ENCODE measurements around the gene TMEM127.
"Not testable (repeated sequence)": the region's sequence is repeated elsewhere in the genome, so short reads cannot be mapped to it uniquely, and the experiment has no call there.

Gene TMEM127

GRCh38 chr2:96265840-96266679, at the start of gene TMEM127, which contains the start of gene CIAO1:
TSS of gene TMEM127 (minus strand) at chr2:96265997. CDS start at chr2:96265381, 616 bp downstream.
TSS of gene CIAO1 (plus strand) at chr2:96266225. CDS start at chr2:96266351, 126 bp downstream.
- DNase-seq (ENCODE audit: low spot score) = peak; percentile 98

DNA sequence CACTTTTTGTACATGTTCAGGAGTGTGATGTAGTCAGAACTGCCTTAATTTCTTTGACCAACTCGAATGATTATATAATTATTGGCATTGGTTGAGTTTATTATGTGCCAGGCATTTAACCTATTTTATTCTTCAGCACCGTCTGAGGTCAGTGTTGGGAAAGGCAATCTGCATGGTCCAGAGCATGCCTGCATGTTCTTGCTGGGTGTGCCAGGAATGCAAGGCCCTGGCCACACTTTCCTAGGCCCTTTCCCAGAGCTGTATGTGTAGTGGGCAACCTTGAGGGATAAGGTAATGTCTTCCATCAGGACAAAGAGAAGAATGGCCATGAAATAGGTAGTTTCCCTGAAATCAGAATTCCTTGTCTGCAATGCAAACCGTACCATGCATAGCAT, 49.2 kb upstream of the TMEM127 start:
- DNase-seq (ENCODE audit: low spot score) = no peak

GRCh38 chr2:96308248-96308647, 42.5 kb upstream of the TMEM127 start:
- DNase-seq (ENCODE audit: low spot score) = no peak

DNA sequence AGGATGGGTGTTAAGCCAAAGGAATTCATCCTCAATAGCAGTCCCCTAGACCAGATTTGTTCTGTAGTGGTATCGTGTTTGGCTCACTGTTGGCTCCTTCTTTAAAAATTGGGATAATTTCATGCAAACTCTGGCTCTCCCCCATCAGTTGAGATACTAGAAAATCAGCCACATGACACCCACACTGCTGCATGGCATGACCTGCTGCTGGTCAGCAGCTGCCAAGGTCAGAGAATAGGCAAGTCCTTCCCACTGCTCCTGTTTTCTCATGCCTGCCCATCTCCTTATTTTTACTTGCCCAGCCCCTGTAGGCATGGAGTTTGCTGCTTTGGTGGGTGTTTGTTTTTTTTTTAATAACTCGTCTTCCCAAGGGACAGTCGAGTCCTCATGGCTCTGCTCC, 40.6 kb upstream of the TMEM127 start:
- peak; percentile 35 for DNase-seq (ENCODE audit: low spot score)

GRCh38 chr2:96305979-96306308, 40.1 kb upstream of the TMEM127 start:
- peak; percentile 37 for DNase-seq (ENCODE audit: low spot score)

- peak; percentile 93 for DNase-seq (ENCODE audit: low spot score)
Measured at GRCh38 chr2:96305091-96305978, 39.5 kb upstream of the TMEM127 start, which contains the start of gene SNRNP200. TSS of gene SNRNP200 (minus strand) at chr2:96305546. CDS start at chr2:96305437, 109 bp downstream.

DNA sequence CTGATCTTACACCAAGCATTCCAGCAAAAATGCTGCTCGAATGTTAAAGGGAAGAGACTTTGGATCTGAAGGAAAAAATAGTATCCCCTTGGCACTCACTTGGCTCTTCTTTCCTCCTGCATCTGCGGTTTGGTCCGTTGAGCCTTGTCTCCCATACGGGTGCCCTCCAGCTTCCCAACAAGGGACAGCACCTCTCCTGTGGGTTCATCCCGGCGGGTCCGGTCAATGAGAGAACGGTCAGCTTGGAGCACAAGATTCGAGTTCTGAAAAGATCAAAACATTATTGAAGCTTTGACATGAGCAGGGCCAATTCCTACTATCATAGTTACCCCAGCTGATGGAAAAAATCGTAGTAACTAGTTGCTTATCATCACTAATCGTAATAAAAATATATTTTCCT, 38.8 kb upstream of the TMEM127 start:
- peak; percentile 19 for DNase-seq (ENCODE audit: low spot score)

GRCh38 chr2:96301865-96302264, 36.1 kb upstream of the TMEM127 start:
- DNase-seq (ENCODE audit: low spot score) = no peak

GRCh38 chr2:96296925-96297324, 31.1 kb upstream of the TMEM127 start:
- no peak for DNase-seq (ENCODE audit: low spot score)

DNA sequence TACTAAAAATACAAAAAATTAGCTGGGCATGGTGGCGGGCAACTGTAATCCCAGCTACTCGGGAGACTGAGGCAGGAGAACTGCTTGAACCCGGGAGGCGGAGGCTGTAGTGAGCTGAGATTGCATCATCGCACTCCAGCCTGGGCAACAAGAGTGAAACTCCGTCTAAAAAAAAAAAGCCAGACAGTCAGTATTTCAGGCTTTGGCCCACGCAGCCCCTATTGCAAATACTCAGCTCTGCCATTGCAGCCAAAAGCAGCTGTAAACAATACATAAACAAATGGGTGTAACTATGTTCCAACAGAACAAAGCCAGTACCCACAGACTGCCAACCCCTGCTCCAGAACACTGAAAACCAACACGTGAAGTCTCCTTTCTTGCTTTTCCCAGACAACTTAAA, 28.5 kb upstream of the TMEM127 start:
- DNase-seq (ENCODE audit: low spot score) = not testable (repeated sequence)

GRCh38 chr2:96291751-96292150, 26.0 kb upstream of the TMEM127 start:
- no peak for DNase-seq (ENCODE audit: low spot score)

- no peak for DNase-seq (ENCODE audit: low spot score)
Measured at GRCh38 chr2:96287273-96287856, 21.6 kb upstream of the TMEM127 start.

GRCh38 chr2:96276787-96277499, 11.1 kb upstream of the TMEM127 start:
- DNase-seq (ENCODE audit: low spot score) = no peak

GRCh38 chr2:96274355-96275056, 8.7 kb upstream of the TMEM127 start:
- DNase-seq (ENCODE audit: low spot score) = no peak

DNA sequence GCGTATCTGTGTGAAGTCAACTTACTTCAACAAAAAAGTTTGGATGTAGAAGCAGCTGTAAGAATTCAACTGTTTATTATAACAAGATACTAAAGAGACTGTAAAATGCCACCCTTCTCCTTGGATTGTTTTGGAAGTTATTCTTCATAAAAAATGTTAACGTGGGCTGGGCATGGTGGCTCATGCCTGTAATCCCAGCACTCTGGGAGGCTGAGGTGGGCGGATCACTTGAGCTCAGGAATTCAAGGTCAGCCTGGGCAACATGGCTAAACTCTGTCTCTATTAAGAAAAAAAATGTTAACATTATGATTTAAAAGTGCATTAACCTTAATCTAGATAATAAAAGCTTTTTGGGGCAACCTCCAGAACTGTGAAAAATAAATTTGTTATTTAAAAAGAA, 8.0 kb upstream of the TMEM127 start:
- DNase-seq (ENCODE audit: low spot score) = no peak

GRCh38 chr2:96271995-96272394, 6.2 kb upstream of the TMEM127 start:
- no peak for DNase-seq (ENCODE audit: low spot score)

DNA sequence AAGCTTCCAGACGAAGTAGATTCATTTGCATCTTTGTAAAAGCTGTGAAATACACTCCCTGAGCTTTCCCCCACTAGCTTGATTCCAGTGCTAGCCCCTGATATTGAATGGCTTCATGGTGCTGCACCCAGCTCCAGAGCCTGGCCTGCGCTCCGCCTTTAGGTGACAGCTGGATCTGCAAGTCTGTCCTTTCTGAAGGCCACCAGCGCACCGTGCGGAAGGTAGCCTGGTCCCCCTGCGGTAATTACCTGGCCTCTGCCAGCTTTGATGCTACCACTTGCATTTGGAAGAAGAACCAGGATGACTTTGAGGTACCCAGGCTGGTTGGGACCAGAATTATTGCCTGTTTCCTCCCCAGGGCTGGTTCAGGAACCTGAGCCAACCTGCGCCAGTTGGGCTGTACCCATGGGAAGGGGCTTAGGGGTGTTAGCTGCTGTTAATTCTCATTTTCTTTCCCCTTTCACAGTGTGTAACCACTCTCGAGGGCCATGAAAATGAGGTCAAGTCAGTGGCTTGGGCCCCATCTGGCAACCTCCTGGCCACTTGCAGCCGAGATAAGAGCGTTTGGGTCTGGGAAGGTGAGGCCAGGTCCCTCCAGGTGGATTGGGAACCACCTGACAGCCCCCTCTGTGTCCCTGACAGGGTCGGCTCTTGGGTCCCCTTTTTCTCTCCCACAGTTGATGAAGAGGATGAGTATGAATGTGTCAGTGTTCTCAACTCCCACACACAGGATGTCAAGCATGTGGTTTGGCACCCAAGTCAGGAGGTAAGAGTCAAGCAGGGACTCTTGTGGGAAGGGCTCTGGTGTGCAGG, 1.6 kb upstream of the TMEM127 start:
- peak; percentile 76 for DNase-seq (ENCODE audit: low spot score)

DNA sequence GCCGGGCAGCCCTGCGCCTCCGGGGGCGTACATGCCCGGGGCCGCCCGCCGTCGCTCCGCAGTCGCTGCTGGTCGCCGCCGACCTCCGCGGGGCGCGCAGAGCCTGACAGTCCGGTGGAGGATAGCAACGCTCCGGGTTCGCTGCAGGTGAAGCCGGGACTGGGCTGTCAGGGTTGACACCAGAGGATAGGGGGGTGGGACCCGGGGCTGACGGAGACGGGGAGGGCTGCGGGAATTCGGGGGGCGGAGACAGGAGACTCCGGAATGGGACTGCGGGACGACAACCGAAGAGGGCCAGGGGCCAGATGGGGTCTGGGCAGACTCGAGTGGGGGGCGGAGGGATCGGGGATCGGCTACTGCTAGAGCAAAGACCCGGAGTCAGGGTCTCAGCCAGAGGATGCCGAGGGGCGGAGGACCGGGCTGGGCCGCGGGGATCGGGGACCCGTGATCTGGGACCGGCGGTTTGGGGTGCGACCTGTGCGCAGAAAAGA, 403 bp downstream of the TMEM127 start:
- no peak for DNase-seq (ENCODE audit: low spot score)

DNA sequence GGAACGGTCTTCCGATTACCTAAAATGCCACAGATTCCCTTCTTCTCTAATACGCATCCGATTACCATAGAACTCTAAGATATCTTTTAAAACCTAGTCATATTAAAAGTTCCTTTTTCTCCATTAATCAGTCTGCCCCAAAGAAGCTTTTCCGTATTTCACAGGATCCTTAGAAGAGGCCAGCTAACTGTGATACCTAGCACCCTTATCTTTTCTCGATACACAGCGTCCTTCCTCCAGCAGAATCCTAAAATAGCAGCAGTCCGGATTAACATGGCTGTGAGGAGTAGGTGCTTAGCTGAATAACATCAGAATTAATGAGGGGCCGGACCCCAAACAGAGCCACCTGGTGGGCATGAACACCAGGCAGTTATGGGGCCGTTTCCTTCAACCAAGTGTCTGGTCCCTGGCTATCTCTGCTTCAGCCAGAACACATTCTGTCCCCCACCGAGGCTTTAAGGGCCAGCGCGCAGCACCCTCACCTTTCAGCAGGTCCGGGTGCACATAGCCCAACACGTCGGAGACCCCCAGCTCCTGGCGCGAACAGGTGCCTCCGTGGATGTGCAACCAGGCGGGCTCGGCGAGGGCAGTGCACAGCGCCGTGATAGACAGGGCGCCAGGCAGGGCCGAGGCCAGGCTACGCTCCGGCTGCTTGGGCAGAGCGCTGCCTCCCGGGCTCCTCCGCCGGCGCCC, 995 bp downstream of the TMEM127 start:
- peak; percentile 62 for DNase-seq (ENCODE audit: low spot score)

- DNase-seq (ENCODE audit: low spot score) = no peak
Measured at GRCh38 chr2:96264086-96264485, 1.7 kb downstream of the TMEM127 start.
